GM12873 (cell line): ENCODE measurements around the gene SMG6.

Experiments
- TF ChIP-seq, protein P1 (sequence below): IDR thresholded peaks from 2 replicates; pipeline ENCODE4 v1.5.1; 2012; ENCODE audit warnings: low read depth, mild to moderate bottlenecking, moderate library complexity, low read length, control low read depth; ENCODE audit not compliant: insufficient read depth; ENCODE audit errors: missing control alignments

Gene SMG6

DNA sequence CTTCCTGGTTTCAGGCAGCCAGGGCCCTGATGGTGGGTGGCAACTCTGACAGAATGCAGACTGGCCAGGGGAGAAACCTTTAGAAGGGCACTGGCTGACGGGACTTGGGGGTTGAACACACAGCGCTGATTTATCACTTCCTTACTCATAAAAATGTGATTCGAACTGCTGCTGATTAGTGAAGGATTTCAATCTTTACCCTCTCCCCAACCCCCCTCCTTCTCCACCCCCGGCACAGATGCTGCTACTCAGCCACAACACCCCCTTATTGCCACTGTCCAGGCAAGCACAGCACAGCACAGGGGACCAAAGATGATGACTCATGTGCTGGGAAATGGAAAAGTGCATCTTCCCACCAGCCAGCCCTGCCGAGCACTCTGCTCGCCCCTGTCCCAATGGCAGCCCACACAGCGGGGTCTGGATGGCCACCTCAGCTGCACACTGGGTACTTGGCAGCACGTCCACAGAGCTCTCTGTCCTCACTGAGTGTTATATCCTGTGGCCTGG is 70.1 kb downstream of the SMG6 start:
- TF ChIP-seq, protein P1, sequence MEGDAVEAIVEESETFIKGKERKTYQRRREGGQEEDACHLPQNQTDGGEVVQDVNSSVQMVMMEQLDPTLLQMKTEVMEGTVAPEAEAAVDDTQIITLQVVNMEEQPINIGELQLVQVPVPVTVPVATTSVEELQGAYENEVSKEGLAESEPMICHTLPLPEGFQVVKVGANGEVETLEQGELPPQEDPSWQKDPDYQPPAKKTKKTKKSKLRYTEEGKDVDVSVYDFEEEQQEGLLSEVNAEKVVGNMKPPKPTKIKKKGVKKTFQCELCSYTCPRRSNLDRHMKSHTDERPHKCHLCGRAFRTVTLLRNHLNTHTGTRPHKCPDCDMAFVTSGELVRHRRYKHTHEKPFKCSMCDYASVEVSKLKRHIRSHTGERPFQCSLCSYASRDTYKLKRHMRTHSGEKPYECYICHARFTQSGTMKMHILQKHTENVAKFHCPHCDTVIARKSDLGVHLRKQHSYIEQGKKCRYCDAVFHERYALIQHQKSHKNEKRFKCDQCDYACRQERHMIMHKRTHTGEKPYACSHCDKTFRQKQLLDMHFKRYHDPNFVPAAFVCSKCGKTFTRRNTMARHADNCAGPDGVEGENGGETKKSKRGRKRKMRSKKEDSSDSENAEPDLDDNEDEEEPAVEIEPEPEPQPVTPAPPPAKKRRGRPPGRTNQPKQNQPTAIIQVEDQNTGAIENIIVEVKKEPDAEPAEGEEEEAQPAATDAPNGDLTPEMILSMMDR = no peak

DNA sequence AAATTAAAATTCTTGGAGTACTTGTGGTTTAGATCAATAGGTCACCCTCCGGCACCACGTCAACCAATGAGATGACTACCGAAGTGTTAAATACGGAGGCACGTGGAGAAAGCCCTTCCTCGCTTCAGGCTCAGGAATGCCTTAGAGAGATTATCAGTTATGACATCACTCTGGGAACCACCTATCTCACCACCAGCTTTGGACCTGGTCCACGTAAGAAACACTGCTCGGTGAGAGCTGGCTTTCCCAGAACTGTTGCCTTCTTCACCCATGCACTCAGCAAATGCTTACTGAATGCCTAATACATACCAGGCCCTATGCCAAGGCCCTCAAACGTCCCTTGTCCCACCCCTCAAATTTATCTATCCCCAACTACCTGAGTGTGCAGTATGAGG is 71.3 kb downstream of the SMG6 start:
- TF ChIP-seq, protein P1 = no peak

DNA sequence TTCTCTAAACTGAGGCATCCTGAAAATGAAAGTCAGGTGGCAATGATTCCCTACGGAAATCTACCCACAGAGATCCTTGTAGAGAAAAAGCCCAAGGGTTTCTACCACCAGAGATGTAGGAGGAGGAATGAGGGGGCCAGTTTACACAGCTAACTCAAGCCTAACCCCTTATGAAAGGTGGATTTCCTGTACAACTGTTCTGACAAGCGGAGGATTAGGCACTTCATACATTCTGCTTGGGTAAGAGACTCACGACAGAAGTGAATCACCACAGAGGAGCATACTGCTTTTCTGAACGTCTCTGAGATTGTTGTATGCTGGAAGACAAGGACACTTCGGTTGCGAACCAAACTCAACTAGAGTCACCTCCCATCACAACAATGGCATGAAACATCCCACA is 72.7 kb downstream of the SMG6 start:
- TF ChIP-seq, protein P1 = no peak

DNA sequence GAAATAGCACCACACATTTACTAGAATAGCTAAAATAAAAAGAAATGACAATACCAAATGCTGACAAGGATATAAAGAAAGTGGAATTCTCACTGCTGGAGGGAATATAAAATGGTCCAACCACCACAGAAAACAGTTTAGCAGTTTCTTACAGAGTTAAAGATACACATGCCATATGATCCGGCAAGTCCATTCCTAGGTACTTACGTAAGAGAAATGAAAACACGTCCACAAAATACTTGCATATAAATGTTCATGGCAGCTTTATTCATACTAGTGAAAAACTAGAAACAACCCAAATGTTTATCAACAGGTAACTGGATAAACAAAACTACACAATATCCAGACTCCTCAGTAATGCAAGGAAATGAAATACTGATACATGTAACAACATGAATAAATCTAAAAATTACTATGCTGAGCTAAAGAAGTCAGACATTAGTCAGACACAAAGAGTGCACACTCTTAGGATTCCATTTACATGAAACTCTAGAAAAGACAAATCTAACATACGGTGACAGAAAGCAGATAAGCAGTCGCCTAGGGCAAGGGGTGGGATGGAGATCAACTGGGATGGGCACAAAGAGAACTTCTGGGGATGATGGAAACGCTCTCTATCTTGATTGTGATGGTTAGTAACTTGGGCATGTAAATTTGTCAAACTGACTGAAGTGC is 76.4 kb downstream of the SMG6 start:
- TF ChIP-seq, protein P1 = no peak

DNA sequence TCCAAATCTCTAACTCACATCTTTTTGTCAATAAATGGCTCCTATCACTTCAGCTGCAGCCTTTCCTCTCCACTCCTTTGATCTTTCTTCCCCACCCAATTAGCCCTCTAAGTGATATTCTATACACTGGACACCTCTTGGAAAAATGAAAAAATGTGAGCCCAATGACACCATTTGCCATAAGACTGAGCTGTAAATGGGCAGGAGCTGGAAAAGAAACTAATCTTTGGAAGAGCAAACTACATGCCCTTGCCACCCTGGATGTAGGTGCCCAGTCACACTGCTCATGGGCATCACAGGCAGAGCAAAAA is 80.0 kb downstream of the SMG6 start:
- TF ChIP-seq, protein P1 = no peak

DNA sequence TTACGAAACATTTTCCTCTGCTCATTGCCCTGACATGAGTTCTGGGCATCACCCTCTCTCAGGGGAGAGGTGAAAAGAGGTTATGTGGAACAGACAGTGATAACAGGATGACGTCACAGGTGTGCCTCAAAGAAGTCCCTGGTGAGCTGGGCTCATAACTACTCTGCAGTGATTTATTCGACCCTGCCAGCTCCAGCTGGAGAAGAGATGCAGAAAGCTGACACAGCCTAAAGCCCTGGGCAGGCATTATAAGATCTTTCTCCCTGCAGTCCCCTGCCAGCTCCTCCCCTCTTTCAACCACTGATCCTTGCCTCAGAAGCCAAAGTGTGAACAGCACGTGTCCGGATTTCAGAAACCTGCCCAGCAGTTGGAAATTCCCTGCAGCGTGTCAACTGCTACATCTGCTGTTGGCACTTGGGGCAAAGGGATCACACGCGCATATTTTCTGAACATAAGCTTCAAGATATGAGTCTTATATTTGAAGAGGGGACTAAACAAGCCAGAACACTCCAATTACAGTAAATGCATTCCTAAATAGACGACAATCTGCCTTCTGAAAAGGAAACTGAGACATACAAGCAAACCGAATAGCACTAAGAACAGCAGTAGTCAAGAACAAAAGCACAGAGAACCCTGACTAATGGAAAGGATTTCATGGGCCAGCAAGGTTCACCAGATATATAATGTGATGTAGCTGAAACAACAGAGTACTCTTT is 80.5 kb downstream of the SMG6 start:
- TF ChIP-seq, protein P1 = no peak

DNA sequence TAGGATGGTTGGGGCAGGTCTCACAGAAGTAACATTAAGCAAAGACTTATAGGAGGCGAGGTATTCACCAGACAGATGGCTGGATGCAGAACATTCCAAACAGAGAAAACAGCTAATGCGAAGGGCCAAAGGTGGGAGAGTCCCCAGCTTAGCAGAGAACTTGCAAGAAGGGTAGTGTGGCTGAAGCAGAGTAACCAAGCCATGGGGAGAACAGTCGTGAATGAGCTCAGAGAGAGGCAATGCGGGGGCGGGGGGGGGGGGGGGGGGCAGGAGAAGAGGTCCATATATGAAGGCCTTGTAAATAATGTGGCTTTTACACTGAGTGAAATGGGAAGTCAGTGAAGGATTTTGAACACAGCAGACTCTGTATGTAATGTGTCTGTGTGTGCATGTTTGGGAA is 81.3 kb downstream of the SMG6 start:
- TF ChIP-seq, protein P1 = no peak
